Measurements from ENCODE around the gene CALHM5. TPM values are rescaled to one million over a fixed set of nuclear protein-coding genes. Genes with fewer than 3 reads are reported as not detected.

Gene CALHM5, protein sequence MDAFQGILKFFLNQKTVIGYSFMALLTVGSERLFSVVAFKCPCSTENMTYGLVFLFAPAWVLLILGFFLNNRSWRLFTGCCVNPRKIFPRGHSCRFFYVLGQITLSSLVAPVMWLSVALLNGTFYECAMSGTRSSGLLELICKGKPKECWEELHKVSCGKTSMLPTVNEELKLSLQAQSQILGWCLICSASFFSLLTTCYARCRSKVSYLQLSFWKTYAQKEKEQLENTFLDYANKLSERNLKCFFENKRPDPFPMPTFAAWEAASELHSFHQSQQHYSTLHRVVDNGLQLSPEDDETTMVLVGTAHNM
- total RNA-seq = not detected

DNA sequence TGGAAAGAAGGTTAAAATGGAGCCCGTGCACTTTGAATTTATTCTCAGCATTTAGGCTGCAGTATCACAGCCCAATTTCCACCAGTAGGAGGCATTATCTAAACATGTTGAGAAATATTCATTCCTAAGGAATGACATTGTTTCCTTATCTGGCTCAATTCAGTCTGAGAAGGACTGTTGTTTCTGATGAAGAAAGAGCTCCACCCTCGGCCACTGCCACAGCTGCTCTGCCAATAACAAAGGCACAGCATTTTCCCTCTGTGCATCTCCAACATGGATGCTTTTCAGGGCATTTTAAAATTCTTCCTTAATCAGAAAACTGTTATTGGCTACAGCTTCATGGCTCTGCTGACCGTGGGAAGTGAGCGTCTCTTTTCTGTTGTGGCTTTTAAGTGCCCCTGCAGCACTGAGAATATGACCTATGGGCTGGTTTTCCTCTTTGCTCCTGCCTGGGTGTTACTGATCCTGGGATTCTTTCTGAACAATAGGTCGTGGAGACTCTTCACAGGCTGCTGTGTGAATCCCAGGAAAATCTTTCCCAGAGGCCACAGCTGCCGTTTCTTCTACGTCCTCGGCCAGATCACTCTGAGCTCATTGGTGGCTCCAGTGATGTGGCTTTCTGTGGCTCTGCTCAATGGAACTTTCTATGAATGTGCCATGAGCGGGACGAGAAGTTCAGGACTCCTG lies at the start of gene CALHM5:
TSS of gene CALHM5 (plus strand) at position 216 of the 687 bp plus-strand sequence. CDS start at position 274, 58 bp downstream.
- peaks cover 10% of the 10 kb centered on the region for H3K27me3 Mint-ChIP-seq
- H3K9me3 Mint-ChIP-seq = peaks cover 5% of the 10 kb centered on the region
- no peak within 1 kb of the TSS for H3K27ac Mint-ChIP-seq
- POLR2A ChIA-PET = no interaction called here
- no peaks in the 10 kb centered on the region for H3K4me1 Mint-ChIP-seq
- no peak within 1 kb of the TSS for H3K4me3 Mint-ChIP-seq
- H3K36me3 Mint-ChIP-seq (ENCODE audit: low read depth) = no peaks in the 10 kb centered on the region
- CTCF ChIA-PET = interaction anchor here (0.9 kb wide), 1 partner anchor 313 kb away, joined by 3 read pairs; no protein-coding TSS in a partner anchor
- DNase-seq = no peak

DNA sequence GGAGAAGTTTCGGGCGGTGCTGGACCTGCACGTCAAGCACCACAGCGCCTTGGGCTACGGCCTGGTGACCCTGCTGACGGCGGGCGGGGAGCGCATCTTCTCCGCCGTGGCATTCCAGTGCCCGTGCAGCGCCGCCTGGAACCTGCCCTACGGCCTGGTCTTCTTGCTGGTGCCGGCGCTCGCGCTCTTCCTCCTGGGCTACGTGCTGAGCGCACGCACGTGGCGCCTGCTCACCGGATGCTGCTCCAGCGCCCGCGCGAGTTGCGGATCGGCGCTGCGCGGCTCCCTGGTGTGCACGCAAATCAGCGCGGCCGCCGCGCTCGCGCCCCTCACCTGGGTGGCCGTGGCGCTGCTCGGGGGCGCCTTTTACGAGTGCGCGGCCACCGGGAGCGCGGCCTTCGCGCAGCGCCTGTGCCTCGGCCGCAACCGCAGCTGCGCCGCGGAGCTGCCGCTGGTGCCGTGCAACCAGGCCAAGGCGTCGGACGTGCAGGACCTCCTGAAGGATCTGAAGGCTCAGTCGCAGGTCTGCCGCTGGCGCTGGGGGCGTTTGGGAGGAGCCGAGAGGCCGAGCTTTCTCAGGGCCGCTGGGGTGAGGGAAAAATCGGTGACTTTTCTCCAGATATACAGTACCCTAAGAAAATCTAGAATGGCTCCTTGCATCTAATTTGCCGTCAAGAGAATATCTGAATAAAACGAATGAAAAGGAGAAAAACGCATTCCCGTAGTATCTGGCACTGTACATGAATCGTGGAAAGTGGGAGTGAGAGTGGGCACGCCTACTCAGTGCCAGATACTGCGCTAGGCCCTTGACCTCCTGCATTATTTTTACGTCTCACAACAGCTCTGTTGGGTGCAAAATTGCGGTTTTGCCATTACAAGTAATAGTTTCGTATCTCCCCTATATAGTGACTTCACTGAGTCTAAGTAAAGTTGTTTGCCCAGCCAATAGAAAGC lies 49.2 kb upstream of the CALHM5 start:
- POLR2A ChIA-PET = no interaction called here

DNA sequence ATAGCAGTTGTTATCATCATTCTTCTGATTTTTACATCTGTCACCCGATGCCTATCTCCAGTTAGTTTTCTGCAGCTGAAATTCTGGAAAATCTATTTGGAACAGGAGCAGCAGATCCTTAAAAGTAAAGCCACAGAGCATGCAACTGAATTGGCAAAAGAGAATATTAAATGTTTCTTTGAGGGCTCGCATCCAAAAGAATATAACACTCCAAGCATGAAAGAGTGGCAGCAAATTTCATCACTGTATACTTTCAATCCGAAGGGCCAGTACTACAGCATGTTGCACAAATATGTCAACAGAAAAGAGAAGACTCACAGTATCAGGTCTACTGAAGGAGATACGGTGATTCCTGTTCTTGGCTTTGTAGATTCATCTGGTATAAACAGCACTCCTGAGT lies 48.1 kb upstream of the CALHM5 start:
- CTCF ChIA-PET = interaction anchor here (1.0 kb wide), 1 partner anchor 12 kb away, joined by 3 read pairs; no protein-coding TSS in a partner anchor
- Mint-ChIP-seq H3K27ac (no peak overlapping the region), H3K4me3 (no peak overlapping the region), H3K36me3 (ENCODE audit: low read depth) (peaks cover 12% of the 10 kb centered on the region), H3K4me1 (peaks cover 59% of the 10 kb centered on the region), H3K9me3 (no peaks in the 10 kb centered on the region), H3K27me3 (peaks cover 23% of the 10 kb centered on the region)
- no peak for DNase-seq
- POLR2A ChIA-PET = no interaction called here

More for the DNA sequence above, 49.2 kb upstream of the CALHM5 start:
- Mint-ChIP-seq H3K36me3 (ENCODE audit: low read depth) (peaks cover 12% of the 10 kb centered on the region), H3K9me3 (no peaks in the 10 kb centered on the region), H3K27me3 (peaks cover 21% of the 10 kb centered on the region), H3K4me3 (peak overlapping the region; percentile 68), H3K27ac (peak overlapping the region; percentile 87), H3K4me1 (peaks cover 60% of the 10 kb centered on the region)
- CTCF ChIA-PET = interaction anchor here (0.6 to 1.1 kb wide), 2 partner anchors 12 to 229 kb away, joined by 3 to 5 read pairs; no protein-coding TSS in a partner anchor
- peak; percentile 63 for DNase-seq

DNA sequence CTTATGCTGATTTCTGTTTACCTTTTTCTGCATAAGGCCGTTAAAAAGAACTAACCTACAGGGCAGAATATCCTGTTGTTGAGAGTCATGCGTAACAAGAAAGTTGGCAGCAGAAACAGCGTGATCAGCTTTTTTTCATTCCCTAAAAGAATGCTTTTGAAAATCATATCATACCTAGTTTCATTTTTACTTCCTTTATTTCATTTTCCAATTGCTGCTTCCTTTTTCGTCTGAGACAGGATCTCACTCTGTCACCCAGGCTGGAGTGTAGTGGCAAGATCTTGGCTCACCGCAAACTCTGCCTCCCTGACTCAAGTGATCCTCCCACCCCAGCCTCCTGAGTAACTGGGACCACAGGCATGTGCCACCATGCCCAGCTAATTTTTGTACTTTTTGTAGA lies 46.2 kb upstream of the CALHM5 start:
- CTCF ChIA-PET = no interaction called here
- Mint-ChIP-seq H3K27ac (no peak overlapping the region), H3K36me3 (ENCODE audit: low read depth) (peaks cover 12% of the 10 kb centered on the region), H3K27me3 (peaks cover 24% of the 10 kb centered on the region), H3K9me3 (no peaks in the 10 kb centered on the region), H3K4me3 (no peak overlapping the region), H3K4me1 (peaks cover 56% of the 10 kb centered on the region)
- POLR2A ChIA-PET = no interaction called here
- DNase-seq = no peak

DNA sequence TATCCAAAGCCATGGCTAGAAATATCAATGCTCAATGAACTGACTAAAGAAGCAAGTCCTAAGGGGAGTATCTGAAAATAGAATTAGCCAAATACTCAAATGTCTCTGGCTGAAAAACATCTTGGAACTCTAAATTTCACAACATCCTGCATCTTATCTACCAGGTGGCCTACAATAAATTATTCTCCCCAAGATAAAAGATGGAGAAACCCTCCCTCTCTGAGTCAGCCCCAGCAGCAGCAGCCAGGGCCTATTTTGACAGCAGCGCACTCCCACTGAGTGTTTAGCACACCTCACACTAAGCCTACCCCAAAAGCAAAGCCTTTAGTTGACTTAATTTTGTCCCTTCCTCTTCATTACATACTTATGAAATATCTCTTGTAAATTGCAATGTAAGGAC lies 44.3 kb upstream of the CALHM5 start:
- Mint-ChIP-seq H3K36me3 (ENCODE audit: low read depth) (peaks cover 8% of the 10 kb centered on the region), H3K4me3 (no peak overlapping the region), H3K9me3 (no peaks in the 10 kb centered on the region), H3K27ac (no peak overlapping the region), H3K4me1 (peaks cover 42% of the 10 kb centered on the region), H3K27me3 (peaks cover 23% of the 10 kb centered on the region)
- CTCF ChIA-PET = no interaction called here
- no peak for DNase-seq
- POLR2A ChIA-PET = no interaction called here

DNA sequence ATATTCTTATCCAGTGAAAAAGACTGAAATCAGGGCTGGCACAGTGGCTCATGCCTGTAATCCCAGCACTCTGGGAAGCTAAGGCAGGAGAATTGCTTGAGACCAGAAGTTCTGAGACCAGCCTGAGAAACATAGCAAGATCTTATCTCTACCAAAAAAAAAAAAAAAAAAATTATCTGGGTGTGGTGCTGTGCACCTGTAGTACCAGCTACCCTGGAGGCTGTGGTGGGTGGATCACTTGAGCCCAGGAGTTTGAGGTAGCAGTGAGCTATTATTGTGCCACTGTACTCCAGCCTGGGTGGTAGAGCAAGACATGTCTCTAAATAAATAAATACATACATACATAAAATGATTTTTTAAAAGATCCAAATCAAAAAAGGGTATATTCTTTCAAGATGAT lies 43.9 kb upstream of the CALHM5 start:
- ChIA-PET CTCF (no interaction called here), POLR2A (no interaction called here)
- Mint-ChIP-seq H3K27me3 (peaks cover 23% of the 10 kb centered on the region), H3K27ac (no peak overlapping the region), H3K4me3 (no peak overlapping the region), H3K9me3 (no peaks in the 10 kb centered on the region), H3K4me1 (peaks cover 40% of the 10 kb centered on the region), H3K36me3 (ENCODE audit: low read depth) (peaks cover 8% of the 10 kb centered on the region)
- no peak for DNase-seq

DNA sequence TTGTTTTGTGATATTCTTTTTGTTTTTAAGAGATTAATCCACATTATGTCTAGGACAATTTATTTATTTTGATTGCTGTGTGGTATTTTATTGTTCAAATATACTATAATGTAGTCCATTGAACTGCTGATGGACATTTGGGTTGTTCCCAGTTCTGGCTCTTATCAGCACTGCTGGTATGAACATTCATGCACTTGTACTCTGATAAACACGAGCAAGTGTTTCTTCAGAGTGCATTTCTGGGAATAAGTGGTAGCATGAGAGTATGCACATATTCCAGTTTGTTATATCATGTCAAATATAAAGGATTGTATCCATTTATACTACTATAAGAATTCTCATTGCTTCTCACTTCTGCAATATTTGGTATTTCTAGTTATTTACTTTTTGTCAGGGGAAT lies 43.1 kb upstream of the CALHM5 start:
- H3K9me3 Mint-ChIP-seq = no peaks in the 10 kb centered on the region
- POLR2A ChIA-PET = no interaction called here
- no peak for DNase-seq
- CTCF ChIA-PET = no interaction called here
- H3K4me1 Mint-ChIP-seq = peaks cover 32% of the 10 kb centered on the region
- H3K4me3 Mint-ChIP-seq = no peak overlapping the region
- peaks cover 6% of the 10 kb centered on the region for H3K36me3 Mint-ChIP-seq (ENCODE audit: low read depth)
- H3K27ac Mint-ChIP-seq = no peak overlapping the region
- H3K27me3 Mint-ChIP-seq = peaks cover 16% of the 10 kb centered on the region

DNA sequence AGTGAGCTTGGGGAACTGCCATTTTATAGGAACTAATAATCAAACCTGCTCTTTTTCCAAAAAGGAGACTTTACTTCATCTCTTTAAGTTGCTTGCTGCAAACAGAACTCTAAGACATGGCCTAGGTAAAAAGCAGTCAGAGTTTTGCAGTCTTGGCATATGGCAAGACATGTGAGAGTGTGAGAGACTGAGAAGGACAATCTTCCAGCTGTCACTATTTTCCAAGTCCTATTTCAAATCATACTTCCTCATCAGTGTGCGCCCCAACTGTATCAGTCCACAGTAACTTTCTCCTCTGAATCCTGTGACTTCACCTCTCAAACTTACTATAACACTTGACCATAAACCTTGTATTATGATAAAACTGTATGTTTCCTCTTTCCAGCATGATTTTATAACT lies 39.9 kb upstream of the CALHM5 start:
- Mint-ChIP-seq H3K9me3 (no peaks in the 10 kb centered on the region), H3K27me3 (peaks cover 10% of the 10 kb centered on the region), H3K36me3 (ENCODE audit: low read depth) (no peaks in the 10 kb centered on the region), H3K4me3 (no peak overlapping the region), H3K4me1 (peaks cover 33% of the 10 kb centered on the region), H3K27ac (no peak overlapping the region)
- no peak for DNase-seq
- ChIA-PET POLR2A (no interaction called here), CTCF (no interaction called here)

DNA sequence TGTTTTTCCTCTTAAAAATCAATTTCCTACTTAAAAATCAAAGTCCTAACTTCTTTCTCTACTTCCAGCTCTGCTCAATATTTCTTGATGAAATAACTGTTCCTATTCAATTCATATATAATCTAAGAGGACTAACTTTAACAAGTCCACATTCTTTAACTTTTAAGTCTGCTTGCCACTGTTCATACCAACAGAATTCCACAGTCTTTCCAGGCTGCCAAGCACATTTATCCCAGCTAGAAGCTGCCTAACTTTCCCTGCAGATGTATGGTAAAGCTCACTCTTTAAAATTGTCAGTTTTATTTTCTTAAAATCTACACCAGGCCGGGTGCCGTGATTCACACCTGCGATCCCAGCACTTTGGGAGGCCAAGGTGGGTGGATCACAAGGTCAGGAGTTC lies 38.7 kb upstream of the CALHM5 start:
- H3K36me3 Mint-ChIP-seq (ENCODE audit: low read depth) = no peaks in the 10 kb centered on the region
- no peak overlapping the region for H3K27ac Mint-ChIP-seq
- no peaks in the 10 kb centered on the region for H3K9me3 Mint-ChIP-seq
- ChIA-PET POLR2A (no interaction called here), CTCF (interaction anchor here (0.7 kb wide), 1 partner anchor 51 kb away, joined by 3 read pairs; no protein-coding TSS in a partner anchor)
- peaks cover 27% of the 10 kb centered on the region for H3K4me1 Mint-ChIP-seq
- DNase-seq = no peak
- H3K4me3 Mint-ChIP-seq = no peak overlapping the region
- H3K27me3 Mint-ChIP-seq = peaks cover 12% of the 10 kb centered on the region

DNA sequence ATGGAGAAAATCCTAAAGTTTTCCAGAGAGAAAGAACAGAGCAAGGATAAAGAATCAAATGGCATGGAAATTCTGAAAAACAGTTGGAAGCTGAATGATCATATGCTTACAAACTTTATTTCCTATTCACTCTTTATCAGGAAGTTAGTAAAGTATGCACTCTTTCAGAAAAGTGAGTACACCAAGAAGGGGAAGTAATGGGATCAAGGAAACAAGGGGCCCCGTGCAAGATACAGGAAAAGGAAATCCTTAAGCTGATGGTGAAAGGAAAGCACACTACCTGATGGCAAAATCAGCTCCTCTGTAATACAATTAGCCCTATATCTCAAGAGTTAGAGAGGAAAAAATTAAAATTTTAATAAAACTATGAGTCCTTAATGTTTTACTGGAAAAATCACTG lies 36.3 kb upstream of the CALHM5 start:
- H3K27me3 Mint-ChIP-seq = peaks cover 14% of the 10 kb centered on the region
- H3K9me3 Mint-ChIP-seq = no peaks in the 10 kb centered on the region
- peak overlapping the region; percentile 43 for H3K27ac Mint-ChIP-seq
- H3K36me3 Mint-ChIP-seq (ENCODE audit: low read depth) = peaks cover 2% of the 10 kb centered on the region
- peaks cover 25% of the 10 kb centered on the region for H3K4me1 Mint-ChIP-seq
- no peak for DNase-seq
- POLR2A ChIA-PET = no interaction called here
- CTCF ChIA-PET = no interaction called here
- no peak overlapping the region for H3K4me3 Mint-ChIP-seq

DNA sequence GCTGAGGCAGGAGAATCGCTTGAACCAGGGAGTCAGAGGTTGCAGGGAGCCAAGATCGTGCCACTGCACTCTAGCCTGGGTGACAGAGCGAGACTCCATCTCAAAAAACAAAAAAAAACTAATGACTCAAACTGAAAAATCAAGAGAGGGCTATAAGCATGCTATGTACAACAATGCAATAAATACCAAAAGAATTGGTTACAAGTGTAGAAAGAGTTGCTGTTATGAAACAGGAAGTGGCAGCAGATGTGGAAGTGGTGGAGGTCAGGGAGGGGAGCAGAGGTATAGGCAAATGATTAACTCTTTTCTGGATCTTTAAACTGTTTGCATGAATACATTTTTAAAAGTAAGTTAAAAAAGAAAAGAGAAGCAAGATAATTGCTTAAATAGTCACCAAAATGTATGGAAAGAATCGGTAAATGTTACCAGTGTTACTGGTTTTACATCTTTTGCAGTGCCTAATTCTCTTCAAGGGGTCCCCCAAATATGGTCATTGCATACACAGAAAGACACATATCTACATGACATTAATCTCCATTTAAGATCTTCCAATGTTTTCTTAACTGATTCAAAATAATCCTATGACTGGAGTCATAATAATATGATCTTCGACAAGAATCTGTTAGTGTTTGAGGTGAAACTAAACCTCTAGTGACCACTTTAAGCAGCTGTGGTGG lies 35.3 kb upstream of the CALHM5 start:
- Mint-ChIP-seq H3K4me3 (no peak overlapping the region), H3K36me3 (ENCODE audit: low read depth) (peaks cover 2% of the 10 kb centered on the region), H3K27me3 (peaks cover 12% of the 10 kb centered on the region), H3K4me1 (peaks cover 25% of the 10 kb centered on the region), H3K27ac (peak overlapping the region; percentile 43), H3K9me3 (no peaks in the 10 kb centered on the region)
- DNase-seq = peak; percentile 68
- POLR2A ChIA-PET = no interaction called here
- CTCF ChIA-PET = no interaction called here

DNA sequence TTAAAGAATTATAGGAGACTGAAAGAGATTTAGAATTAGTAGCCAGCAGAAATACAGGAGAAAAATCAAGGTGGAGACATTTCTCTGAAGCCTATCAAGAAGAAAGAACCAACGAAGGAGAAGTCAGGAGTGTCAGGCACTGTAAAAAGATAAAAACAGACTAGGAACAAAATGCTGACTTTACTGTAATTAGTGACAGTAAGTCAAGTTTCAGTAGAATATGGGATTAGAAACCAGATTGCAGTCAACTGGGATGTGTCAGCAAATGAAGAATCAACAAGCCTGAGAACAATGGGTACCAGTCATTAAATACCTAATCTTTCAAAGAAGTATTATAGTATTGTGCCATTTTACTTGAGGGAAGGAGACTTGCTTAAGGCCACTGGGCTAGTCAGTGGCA lies 28.7 kb upstream of the CALHM5 start:
- H3K9me3 Mint-ChIP-seq = no peaks in the 10 kb centered on the region
- POLR2A ChIA-PET = no interaction called here
- peaks cover 40% of the 10 kb centered on the region for H3K27me3 Mint-ChIP-seq
- no peaks in the 10 kb centered on the region for H3K4me1 Mint-ChIP-seq
- DNase-seq = no peak
- peaks cover 2% of the 10 kb centered on the region for H3K36me3 Mint-ChIP-seq (ENCODE audit: low read depth)
- no peak overlapping the region for H3K4me3 Mint-ChIP-seq
- CTCF ChIA-PET = no interaction called here
- no peak overlapping the region for H3K27ac Mint-ChIP-seq

Data from activated CD4-positive, alpha-beta T cell treated with anti-CD3 and anti-CD28 coated beads, Interleukin-2, amount 10 ng/mL, durations not matched to agents 7 days and 5 days (primary cell).